ENCODE results near the gene TCTA.

TCTA gene

DNA sequence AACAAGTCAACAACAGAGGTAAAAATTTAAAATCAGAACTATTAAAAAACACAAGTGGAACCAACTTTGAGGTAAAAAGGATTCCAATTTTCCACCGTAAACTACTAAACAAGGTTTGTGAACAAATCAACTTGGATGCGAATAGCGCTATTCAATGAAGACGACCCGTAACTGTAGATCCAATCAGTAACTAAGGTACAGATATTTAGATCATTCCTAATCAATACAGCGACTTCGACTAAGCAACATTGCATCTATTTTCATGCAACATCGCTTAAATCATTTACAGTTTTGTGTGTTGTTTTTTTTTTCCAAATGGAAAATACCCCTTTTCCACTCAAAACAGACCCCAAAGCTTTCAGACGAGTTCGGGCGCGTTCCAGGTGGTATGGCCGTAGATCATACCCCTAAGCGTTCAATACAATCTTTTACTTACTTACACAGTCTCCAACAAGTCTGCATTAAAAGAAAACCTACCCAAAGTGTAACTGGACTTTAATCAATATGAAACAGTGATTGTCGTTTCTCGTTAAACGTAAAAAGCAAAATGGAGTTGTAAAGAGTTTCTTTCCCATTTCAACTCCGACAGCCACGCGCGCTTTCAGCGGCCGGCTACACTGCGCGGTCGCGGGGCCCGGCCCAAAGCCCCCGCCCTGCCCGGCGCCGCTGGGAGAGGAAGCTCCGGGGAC lies 1.2 kb upstream of the TCTA start:
- DNase-seq, result no peak

DNA sequence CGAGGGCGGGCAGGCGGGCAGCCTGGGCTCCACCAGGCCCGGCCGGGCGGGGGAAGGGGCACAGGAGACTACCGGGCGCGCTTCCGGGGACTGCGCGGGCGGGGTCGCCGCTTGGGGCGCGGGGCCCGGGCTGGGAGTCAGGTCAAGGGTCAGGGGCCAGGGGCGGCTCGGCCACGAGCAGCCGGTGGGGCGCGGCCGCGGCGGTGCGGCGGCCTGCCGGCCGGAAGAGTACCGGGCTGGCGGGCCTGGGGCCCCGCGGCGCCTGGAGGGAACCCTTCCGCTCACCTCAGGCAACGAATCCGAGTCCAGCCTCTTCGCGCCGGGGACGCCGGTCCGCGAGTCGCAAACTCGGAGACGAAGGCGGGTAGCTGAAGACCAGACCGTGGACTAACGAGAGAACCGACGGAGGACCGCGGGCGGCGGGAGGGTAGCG lies 672 bp upstream of the TCTA start:
- peak; percentile 38 to 51 for DNase-seq

GRCh38 chr3:49412632-49413337 lies 562 bp downstream of the TCTA start:
- DNase-seq, result no peak

- no peak for DNase-seq
These were observed 1.1 kb downstream of the TCTA start for GRCh38 chr3:49413338-49413734.

DNA sequence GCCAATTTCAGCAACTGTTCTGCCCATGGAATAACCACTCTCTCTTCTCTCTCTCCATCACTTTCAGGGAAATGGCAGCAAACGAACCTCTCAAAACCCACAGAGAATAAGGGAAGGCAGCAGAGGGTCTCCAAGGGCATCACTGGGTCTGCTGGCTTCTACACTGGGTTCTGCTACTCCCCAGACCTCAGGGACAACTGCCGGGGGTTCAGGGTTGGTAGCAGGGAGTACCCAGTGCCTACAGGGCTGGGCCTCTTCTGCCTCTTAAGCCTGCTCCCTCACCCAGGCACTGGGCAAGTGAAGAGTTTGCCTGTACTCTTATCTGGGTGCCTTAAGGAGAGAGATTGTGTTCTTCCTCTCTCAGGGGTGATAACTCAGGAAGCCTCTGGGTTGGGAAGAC lies 2.5 kb downstream of the TCTA start:
- DNase-seq, result no peak

DNA sequence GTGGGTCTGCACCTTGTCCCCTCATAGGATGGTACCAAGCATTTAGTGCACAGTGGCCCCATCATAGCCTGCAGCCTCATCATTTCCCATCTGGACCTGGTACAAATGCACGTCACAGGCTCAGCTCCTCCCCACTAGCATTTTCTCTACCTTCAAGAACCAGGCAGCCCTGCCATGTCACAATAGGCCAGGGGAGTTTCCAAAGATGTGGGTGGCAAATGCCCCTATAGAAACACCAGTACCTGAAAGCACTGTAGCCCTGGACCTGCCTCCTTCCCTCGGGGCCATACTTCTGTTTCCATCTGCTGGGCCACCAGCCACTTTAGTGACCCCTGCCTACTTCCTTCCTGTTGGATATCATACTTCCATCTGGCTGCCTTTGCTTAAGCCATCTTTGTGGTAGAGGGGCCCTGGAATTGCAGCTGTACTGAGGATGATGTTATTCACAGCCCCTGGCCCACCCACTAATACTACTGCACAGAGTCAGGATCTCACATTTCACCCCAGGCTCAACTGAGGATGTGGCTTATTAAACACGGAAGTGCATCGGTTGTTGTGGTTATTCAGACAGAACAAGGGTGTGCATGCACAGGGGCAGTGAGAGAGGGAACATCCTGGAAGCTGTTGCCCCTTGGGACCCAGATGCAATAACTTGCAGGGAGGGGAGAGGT lies 3.8 kb downstream of the TCTA start:
- peak; percentile 24 to 32 for DNase-seq

- no peak for DNase-seq
These were observed 4.6 kb downstream of the TCTA start for GRCh38 chr3:49416867-49417266.

DNA sequence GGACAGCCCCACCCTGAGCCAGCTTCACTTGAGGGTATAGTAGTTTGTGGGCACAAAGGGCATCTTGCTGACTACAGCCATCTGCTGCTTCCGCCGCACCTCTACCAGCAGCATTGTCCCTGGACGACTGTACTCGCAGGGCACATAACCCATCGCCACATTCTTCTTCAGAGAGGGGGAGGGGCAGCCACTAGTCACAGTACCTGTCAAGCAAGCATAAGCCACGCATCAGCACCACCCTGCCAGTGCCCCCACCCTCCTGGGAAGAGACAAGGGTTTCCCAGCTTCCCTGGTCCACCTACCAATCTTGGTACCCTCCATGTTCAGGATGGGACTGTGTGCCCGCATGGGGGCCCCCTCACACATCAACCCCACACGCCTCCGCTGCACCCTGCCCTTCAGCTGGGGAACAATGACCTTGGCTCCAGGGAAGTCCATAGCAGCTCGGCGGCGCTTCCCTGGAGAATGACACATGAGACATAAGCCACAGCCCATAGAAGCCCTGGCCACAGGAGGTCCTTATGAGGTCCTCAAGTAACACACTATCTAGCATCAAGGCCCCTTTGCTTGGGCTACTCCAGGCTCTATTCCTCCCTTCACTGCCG lies 5.4 kb downstream of the TCTA start:
- no peak for DNase-seq

- DNase-seq, result no peak
These were observed 9.7 kb downstream of the TCTA start for GRCh38 chr3:49421890-49422378.

- no peak for DNase-seq
These were observed 10.4 kb downstream of the TCTA start, which contains the start of gene AMT for GRCh38 chr3:49422379-49423248. AMT (minus strand) TSS chr3:49422473; CDS start chr3:49422450, 23 bp downstream.

DNA sequence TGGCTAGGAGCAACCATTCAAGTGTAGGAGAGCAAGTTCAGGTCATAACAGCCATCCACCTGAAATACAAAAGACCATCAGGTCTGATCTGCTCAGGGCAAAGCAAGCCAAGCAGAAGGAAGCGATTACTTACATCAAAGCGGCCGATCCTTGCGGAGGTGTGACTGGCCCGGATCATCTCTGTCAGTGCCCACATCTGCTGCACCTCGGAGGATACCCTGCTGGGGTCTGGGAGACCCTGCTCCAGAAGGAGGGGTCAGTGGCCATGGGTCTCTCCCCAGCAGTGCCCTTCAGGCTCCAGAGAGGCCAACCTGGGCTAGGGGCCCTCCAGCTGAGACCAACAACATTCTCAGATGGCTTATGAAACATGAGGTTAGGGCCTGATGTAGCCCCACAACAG lies 12.6 kb downstream of the TCTA start:
- no peak for DNase-seq

GRCh38 chr3:49427586-49427985 lies 15.4 kb downstream of the TCTA start:
- no peak for DNase-seq

DNA sequence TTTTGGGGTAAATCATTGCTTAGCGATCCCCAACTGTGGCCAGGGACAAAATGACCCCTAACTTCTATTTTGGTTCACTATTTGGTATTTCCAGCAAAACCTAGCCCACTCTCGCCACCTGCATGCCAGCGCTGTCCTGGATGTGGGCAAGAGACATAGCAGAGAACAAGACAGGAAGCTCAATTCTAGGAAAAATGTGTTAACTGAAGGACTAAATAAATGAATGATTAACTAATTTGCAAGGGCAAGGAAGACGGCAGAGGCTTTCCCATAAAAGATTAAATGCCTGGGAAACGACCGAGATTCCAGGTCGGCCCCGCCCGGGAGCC lies 16.5 kb downstream of the TCTA start:
- DNase-seq, result no peak

DNA sequence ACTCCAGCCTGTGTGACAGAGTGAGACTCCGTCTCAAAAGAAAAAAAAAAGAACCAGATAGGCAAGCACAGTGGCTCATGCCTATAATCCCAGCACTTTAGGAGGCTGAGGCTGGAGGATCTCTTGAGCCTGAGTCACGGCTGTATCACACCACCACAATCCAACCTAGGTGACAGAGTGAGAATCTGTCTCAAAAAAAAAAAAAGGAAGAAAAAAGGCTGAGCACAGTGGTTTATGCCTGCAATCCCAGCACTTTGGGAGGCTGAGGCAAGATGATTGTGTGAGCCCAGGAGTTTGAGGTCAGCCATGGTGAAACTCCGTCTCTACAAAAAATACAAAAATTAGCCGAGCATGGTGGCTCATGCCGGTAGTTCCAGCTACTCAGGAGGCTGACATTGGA lies 22.5 kb downstream of the TCTA start:
- no peak for DNase-seq

- DNase-seq, result no peak
These were observed 33.2 kb downstream of the TCTA start for GRCh38 chr3:49445391-49445790.

DNA sequence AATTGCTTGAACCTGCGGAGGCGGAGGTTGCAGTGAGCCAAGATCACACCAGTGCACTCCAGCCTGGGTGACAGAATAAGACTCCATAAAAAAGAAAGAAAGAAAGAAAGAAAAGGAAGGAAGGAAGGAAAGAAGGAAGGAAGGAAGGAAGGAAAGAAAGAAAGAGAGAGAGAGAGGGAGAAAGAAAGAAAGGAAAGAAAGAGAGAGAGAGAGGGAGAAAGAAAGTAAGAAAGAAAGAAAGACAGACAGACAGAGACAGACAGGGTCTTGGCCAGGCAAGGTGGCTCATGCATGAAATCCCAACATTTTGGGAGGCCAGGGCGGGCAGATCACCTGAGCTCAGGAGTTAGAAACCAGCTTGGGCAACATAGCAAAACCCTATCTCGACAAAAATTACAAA lies 41.4 kb downstream of the TCTA start:
- DNase-seq, result no peak

GRCh38 chr3:49454458-49454857 lies 42.2 kb downstream of the TCTA start:
- DNase-seq, result no peak

DNA sequence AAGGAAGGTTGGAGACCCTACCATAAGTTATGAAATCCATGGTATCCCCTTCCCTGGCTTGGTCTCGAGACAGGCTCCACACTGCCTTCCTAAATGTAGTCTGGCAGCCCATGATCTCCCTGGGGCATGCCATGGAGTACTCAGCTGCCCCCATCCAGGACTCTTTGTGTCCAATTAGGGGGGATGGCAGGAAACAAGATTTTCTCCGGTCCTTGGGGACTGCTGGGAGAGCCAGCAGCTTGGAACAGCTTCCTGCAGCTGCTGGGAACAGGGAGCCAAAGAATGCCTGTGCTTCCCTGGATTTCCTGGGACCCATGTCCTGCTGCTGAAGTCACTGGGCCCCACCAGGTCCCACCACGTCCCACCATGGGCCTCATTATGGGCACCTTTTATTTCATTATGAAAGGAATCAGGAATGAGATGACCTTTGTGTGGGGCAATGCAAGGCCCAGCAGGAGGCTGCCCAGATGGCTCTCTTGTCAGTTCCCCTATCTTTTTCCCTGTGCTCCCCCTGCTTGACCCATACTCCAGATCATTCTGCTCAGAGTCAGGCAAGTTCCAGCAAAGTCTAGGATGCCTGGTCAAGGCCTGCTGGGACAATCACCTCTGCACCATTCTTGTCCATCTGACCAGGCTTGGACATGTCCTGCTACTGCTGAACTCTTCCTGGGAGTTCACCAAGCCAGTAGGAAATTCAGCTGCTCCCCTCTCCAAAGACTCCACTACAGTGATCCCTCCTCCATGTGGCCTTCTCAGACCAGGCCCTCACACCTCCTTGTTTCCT lies 42.9 kb downstream of the TCTA start:
- no peak for DNase-seq

DNA sequence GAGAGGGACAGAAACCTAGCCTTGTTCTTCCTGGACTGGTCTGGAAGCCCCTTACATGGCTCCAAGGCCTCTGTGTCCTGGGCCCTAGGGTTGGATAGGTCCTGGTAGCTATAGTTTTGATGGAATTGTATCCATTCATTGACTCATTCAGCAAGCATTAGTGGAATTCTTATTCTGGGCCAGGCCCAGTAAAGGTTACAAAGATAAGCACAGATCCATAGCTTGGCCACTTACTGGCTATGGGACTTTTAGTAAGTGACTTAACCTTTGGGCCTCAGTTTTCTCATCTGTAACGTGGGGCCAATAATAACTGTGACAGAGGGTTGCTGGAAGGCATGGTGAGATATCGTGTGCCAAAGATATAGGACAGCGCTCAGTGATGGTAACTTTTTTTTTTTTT lies 44.2 kb downstream of the TCTA start:
- DNase-seq, result no peak

GRCh38 chr3:49460188-49460890 lies 48.1 kb downstream of the TCTA start:
- DNase-seq, result no peak

DNA sequence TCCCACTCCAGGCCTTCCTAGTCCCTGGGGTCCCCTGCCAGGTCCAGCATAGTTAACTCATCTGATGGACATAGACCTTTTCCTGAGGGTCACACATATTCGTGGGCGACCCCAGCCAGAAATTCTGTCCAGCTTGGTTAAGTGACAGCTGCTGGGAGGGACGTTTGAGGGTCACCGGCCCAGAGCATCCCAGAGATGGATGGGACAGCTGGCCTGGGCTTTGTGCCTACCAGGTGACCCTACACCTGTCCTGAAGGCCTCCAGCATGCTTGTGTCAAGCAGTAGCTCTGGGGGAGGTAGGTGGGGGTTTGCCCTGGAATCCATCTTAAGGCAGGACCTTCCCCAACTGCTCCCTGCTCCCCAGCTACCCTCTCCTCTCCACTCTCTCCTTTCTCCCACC lies 48.7 kb downstream of the TCTA start:
- DNase-seq, result no peak

Measured in stimulated activated CD4-positive, alpha-beta T cell treated with anti-CD3 and anti-CD28 coated beads, Interleukin-2, amount 100 ng/mL, for 48 hours (primary cell).